K562 (cell line): ENCODE data around the gene SERF2. TPM values are rescaled to one million over a fixed set of nuclear protein-coding genes. Genes with fewer than 3 reads are reported as not detected.

ENCODE experiments used
- ATF3 ChIP-seq, 2 experiments: fragments of 450-650 bp in 1 of 2; sonication (generic) in 1 of 2; formaldehyde crosslinking in 1 of 2; IDR thresholded peaks in 1 of 2; conservative IDR thresholded peaks in 1 of 2; 2 replicates each; pipeline versions ENCODE4 v1.6.1 to v1.8.1; 2016 to 2023; ENCODE audit warnings: mild to moderate bottlenecking in 2 of 2, moderate library complexity in 2 of 2, inconsistent platforms in 1 of 2, missing genetic modification reagents in 1 of 2
- BACH1 ChIP-seq: fragments of 200-800 bp; sonication (Bioruptor generic); IDR thresholded peaks from 2 replicates; pipeline ENCODE4 v1.6.1; 2016; ENCODE audit warnings: missing genetic modification characterization, missing compliant biosample characterization
- CEBPG ChIP-seq, 3 experiments: fragments of 200-800 bp in 1 of 3; sonication (Bioruptor generic) in 1 of 3; sonication (generic) in 1 of 3; formaldehyde crosslinking in 1 of 3; IDR thresholded peaks in 2 of 3; conservative IDR thresholded peaks in 1 of 3; 2 replicates each; pipeline versions ENCODE4 v1.6.1 to v1.8.0; 2016 to 2022; ENCODE audit warnings: missing compliant biosample characterization in 2 of 3, missing genetic modification characterization in 2 of 3, mild to moderate bottlenecking in 1 of 3, missing genetic modification reagents in 1 of 3
- DLX4 ChIP-seq: fragments of 250-450 bp; sonication (Bioruptor Pico); IDR thresholded peaks from 2 replicates; pipeline ENCODE4 v1.6.1; 2021; ENCODE audit warnings: mild to moderate bottlenecking
- GATA2 ChIP-seq: sonication (generic); formaldehyde crosslinking; IDR thresholded peaks from 2 replicates; pipeline ENCODE4 v1.4.0; 2020; ENCODE audit warnings: mild to moderate bottlenecking, missing genetic modification reagents
- KDM1A ChIP-seq, 2 experiments: fragments of 450-650 bp; IDR thresholded peaks; 2 replicates each; pipeline ENCODE4 v1.6.1; 2016; ENCODE audit warnings: mild to moderate bottlenecking in 2 of 2
- MNT ChIP-seq, 2 experiments: fragments of 450-650 bp; conservative IDR thresholded peaks; 2 replicates each; pipeline ENCODE4 v1.6.1; 2017; ENCODE audit warnings: mild to moderate bottlenecking in 2 of 2, moderate library complexity in 2 of 2
- RCOR1 ChIP-seq, 2 experiments: IDR thresholded peaks; 2 replicates each; pipeline ENCODE4 v1.6.1; 2012; ENCODE audit warnings: low read depth in 2 of 2, low read length in 2 of 2, borderline replicate concordance in 1 of 2, improper control_type of control experiment in 1 of 2
- SIN3A ChIP-seq, 2 experiments: fragments of 150-350 bp in 1 of 2; IDR thresholded peaks; 2 replicates each; pipeline ENCODE4 v1.6.1; 2011 to 2016; ENCODE audit warnings: borderline replicate concordance in 2 of 2, low read depth in 2 of 2, low read length in 2 of 2, mild to moderate bottlenecking in 2 of 2, moderate library complexity in 2 of 2; ENCODE audit not compliant: control insufficient read depth in 1 of 2
- SIN3B ChIP-seq: fragments of 450-650 bp; IDR thresholded peaks from 2 replicates; pipeline ENCODE4 v1.6.1; 2017; ENCODE audit warnings: low read depth, mild to moderate bottlenecking, moderate library complexity
- SMAD3 ChIP-seq: fragments of 450-650 bp; formaldehyde crosslinking; conservative IDR thresholded peaks from 2 replicates; pipeline ENCODE4 v1.4.0; 2020; ENCODE audit warnings: mild to moderate bottlenecking
- TAF15 ChIP-seq: fragments of 200-400 bp; formaldehyde crosslinking; IDR thresholded peaks from 2 replicates; pipeline ENCODE4 v1.6.1; 2017; ENCODE audit warnings: mild to moderate bottlenecking, low read depth, low read length, moderate library complexity
- TEAD4 ChIP-seq, 2 experiments: sonication (generic) in 1 of 2; formaldehyde crosslinking in 1 of 2; IDR thresholded peaks; 2 replicates each; pipeline versions ENCODE4 v1.6.1 to v1.8.0; 2012 to 2022; ENCODE audit warnings: borderline replicate concordance in 1 of 2, inconsistent platforms in 1 of 2, low read length in 1 of 2, mild to moderate bottlenecking in 1 of 2, missing genetic modification reagents in 1 of 2
- ZFP36 ChIP-seq: fragments of 150-350 bp; IDR thresholded peaks from 2 replicates; pipeline ENCODE4 v1.6.1; 2018; ENCODE audit warnings: low read length, low read depth; ENCODE audit not compliant: partially characterized antibody
- ZNF134 ChIP-seq: fragments of 250-450 bp; sonication (Bioruptor Pico); conservative IDR thresholded peaks from 2 replicates; pipeline ENCODE4 v1.4.0; 2020
- ZNF699 ChIP-seq: fragments of 250-450 bp; sonication (Bioruptor Pico); IDR thresholded peaks from 2 replicates; pipeline ENCODE4 v1.8.0; 2021; ENCODE audit warnings: mild to moderate bottlenecking, moderate library complexity; ENCODE audit not compliant: insufficient replicate concordance
- polyA plus RNA-seq, 8 experiments: library from polyadenylated mRNA; depleted of rRNA in 4 of 8; stranded (reverse) in 5 of 8; unstranded in 3 of 8; fragments of >200 nt; fragmentation: Nextera tagmentation in 2 of 8; fragmentation: Illumina TruSeq in 1 of 8; extraction: Ambion mirVana in 2 of 8; extraction: Trizol in 1 of 8; gene quantifications; 2 replicates each; pipeline versions ENCODE4 v1.2.1 to v1.2.3, GENCODE V29; 2011 to 2014; ENCODE audit warnings: inconsistent platforms in 1 of 8, missing spikeins in 1 of 8
- total RNA-seq, 7 experiments: library from RNA; depleted of rRNA in 6 of 7; stranded (reverse); fragments of >200 nt in 6 of 7; fragmentation: Illumina TruSeq in 2 of 7; extraction: Trizol in 2 of 7; gene quantifications; 2 replicates each; pipeline versions ENCODE4 v1.2.1 to v1.2.3, GENCODE V29; 2011 to 2021; ENCODE audit warnings: low replicate concordance in 1 of 7
- TF ChIP-seq, protein P1 (sequence below), 3 experiments: IDR thresholded peaks in 2 of 3; conservative IDR thresholded peaks in 1 of 3; 2 replicates each; pipeline ENCODE4 v1.5.1; 2011 to 2012; ENCODE audit warnings: low read length in 3 of 3, mild to moderate bottlenecking in 3 of 3, control low read depth in 2 of 3, improper control_type of control experiment in 1 of 3, inconsistent platforms in 1 of 3, low read depth in 1 of 3, mixed read lengths in 1 of 3, moderate library complexity in 1 of 3; ENCODE audit not compliant: insufficient read depth in 2 of 3

The SERF2 gene
- total and polyA plus RNA-seq, 9 of the 15 experiments (the other 6 are each of a cell fraction or from before 2014, with no cell fraction given), result 497 to 3,360 (median 867) TPM

GRCh38 chr15:43828061-43828657 lies 36.0 kb downstream of the SERF2 start (continued):
- TF ChIP-seq ATF3 (IDR thresholded peaks at IDR 0.05) (peak; percentile 44), ATF3 (CRISPR knock-in tag; conservative IDR thresholded peaks at IDR 0.05) (no peak), TAF15 (no peak), ZNF699 (CRISPR knock-in tag) (no peak), SMAD3 (CRISPR knock-in tag) (no peak), SIN3B (no peak), BACH1 (no peak), SIN3A (IDR thresholded peaks at IDR 0.05; ENCODE audit: borderline replicate concordance in 2 of 2, control insufficient read depth in 1 of 2, low read depth in 2 of 2, low read length in 2 of 2) (0 out of 4 replicates have a peak, but pooled peaks of 1 of the 2 experiments have one; percentile 29), GATA2 (CRISPR knock-in tag) (no peak), TEAD4 (IDR thresholded peaks at IDR 0.05; ENCODE audit: low read length) (no peak), TEAD4 (CRISPR knock-in tag; IDR thresholded peaks at IDR 0.05; ENCODE audit: borderline replicate concordance) (no peak), ZFP36 (no peak), RCOR1 (IDR thresholded peaks at IDR 0.05; ENCODE audit: borderline replicate concordance in 1 of 2, low read depth in 2 of 2, low read length in 2 of 2) (peak; percentile 17 to 57; a peak in 2 of 4 replicates), KDM1A (IDR thresholded peaks at IDR 0.05) (peak in 1 of 2 experiments; percentile 51; a peak in 1 of 4 replicates), CEBPG (CRISPR knock-in tag; IDR thresholded peaks at IDR 0.05) (no peak), CEBPG (tag; conservative IDR thresholded peaks at IDR 0.05 in 1 of 2, IDR thresholded peaks at IDR 0.05 in 1 of 2) (peak; percentile 50 to 64), MNT (conservative IDR thresholded peaks at IDR 0.05) (no peak), ZNF134 (CRISPR knock-in tag) (no peak), DLX4 (no peak)
- TF ChIP-seq, protein P1, sequence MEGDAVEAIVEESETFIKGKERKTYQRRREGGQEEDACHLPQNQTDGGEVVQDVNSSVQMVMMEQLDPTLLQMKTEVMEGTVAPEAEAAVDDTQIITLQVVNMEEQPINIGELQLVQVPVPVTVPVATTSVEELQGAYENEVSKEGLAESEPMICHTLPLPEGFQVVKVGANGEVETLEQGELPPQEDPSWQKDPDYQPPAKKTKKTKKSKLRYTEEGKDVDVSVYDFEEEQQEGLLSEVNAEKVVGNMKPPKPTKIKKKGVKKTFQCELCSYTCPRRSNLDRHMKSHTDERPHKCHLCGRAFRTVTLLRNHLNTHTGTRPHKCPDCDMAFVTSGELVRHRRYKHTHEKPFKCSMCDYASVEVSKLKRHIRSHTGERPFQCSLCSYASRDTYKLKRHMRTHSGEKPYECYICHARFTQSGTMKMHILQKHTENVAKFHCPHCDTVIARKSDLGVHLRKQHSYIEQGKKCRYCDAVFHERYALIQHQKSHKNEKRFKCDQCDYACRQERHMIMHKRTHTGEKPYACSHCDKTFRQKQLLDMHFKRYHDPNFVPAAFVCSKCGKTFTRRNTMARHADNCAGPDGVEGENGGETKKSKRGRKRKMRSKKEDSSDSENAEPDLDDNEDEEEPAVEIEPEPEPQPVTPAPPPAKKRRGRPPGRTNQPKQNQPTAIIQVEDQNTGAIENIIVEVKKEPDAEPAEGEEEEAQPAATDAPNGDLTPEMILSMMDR (IDR thresholded peaks at IDR 0.05 in 2 of 3, conservative IDR thresholded peaks at IDR 0.05 in 1 of 3; ENCODE audit: insufficient read depth in 2 of 3, low read depth in 1 of 3, low read length in 3 of 3), result no peak
